ENCODE data around the gene LOXL1.

- TF ChIP-seq CTCF (IDR thresholded peaks at IDR 0.05) (peak in 2 of 3 donors; percentile 27 to 35), POLR2A (IDR thresholded peaks at IDR 0.05) (no peak), POLR2AphosphoS5 (IDR thresholded peaks at IDR 0.05) (no peak)
Measured at GRCh38 chr15:73897441-73898261, 28.6 kb upstream of the LOXL1 start.

Measured in breast epithelium (tissue), 3 donors.